OCI-LY7 (cell line): ENCODE data around the gene SRGAP1.

ENCODE experiments used
- CTCF ChIP-seq: fragments of 200-600 bp; sonication (generic); conservative IDR thresholded peaks from 2 replicates; pipeline ENCODE4 v1.5.1; 2014; ENCODE audit warnings: mild to moderate bottlenecking, antibody characterized with exemption, low read length, moderate library complexity, mixed read lengths
- EZH2phosphoT487 ChIP-seq: fragments of 200-600 bp; sonication (generic); IDR thresholded peaks from 2 replicates; pipeline ENCODE4 v1.6.1; 2018; ENCODE audit warnings: low read depth, borderline replicate concordance, mild to moderate bottlenecking, mixed run types, antibody characterized with exemption, low read length, moderate library complexity, mixed read lengths

DNA sequence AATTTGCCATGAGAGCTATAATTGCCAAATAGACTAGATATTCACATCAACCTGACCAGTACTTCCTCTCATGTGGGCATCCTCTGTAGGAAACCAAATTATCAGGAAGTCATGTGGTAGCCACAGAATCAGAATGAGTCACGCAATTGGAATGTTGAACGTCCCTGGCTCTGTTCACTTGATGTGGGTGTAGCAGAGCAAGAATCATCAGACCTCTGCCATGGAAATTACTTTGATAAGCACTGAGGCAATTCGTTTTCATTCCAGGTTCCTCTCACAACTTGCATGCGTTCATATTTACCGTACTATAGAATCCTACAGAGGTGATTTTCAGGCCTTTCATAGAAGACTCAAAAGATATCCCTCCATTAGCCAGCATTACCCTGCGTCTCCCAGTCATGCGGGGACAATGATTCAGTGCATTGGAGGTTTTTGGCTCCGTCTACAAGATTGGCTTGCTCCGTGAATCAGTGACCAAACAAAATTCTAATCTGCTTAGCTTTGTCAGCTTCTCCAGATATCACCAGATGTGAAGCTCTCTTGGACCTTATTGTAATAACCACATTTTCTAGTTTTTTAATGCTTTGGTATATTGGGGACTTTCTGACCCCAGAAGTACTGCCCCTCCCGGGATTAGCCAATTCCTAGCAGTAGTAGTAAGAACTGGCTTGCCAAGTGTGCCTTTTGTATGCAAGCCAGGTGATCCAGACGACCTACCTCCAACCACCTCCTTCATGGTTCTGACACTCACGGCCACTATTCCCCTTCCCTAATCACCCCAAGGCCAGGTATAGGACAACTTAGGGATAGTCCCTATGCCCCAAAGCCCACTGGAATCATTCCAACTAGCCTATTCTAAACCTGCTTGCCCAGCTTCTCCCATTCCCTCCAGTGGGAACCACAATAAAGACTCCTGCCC, 244.2 kb downstream of the SRGAP1 start:
- TF ChIP-seq CTCF (no peak), EZH2phosphoT487 (no peak)
